ENCODE measurements around the gene DDIT4.

The DDIT4 gene

GRCh38 chr10:72315611-72316385 lies 42.1 kb downstream of the DDIT4 start:
- no peaks in the 10 kb centered on the region for H3K36me3 ChIP-seq (ENCODE audit: insufficient read depth, low read length)
- no peaks in the 10 kb centered on the region for H3K9me3 ChIP-seq (ENCODE audit: low read length)
- H2AFZ ChIP-seq (ENCODE audit: low read depth, low read length) = no peak overlapping the region
- peaks cover 19% of the 10 kb centered on the region for H3K4me1 ChIP-seq (ENCODE audit: insufficient read depth, low read length)
- no peaks in the 10 kb centered on the region for H3K27me3 ChIP-seq (ENCODE audit: insufficient read depth, low read length)
- no peak overlapping the region for H3K4me3 ChIP-seq (ENCODE audit: low read length)

GRCh38 chr10:72316386-72316700 lies 42.6 kb downstream of the DDIT4 start:
- no peaks in the 10 kb centered on the region for H3K36me3 ChIP-seq (ENCODE audit: insufficient read depth, low read length)

GRCh38 chr10:72316748-72317435 lies 43.2 kb downstream of the DDIT4 start:
- Histone ChIP-seq H2AFZ (ENCODE audit: low read depth, low read length) (no peak overlapping the region), H3K4me3 (ENCODE audit: low read length) (no peak overlapping the region), H3K27me3 (ENCODE audit: insufficient read depth, low read length) (no peaks in the 10 kb centered on the region), H3K9me3 (ENCODE audit: low read length) (no peaks in the 10 kb centered on the region), H3K4me1 (ENCODE audit: insufficient read depth, low read length) (peaks cover 28% of the 10 kb centered on the region), H3K36me3 (ENCODE audit: insufficient read depth, low read length) (no peaks in the 10 kb centered on the region)

More at GRCh38 chr10:72316386-72316700, 42.6 kb downstream of the DDIT4 start:
- H3K4me1 ChIP-seq (ENCODE audit: insufficient read depth, low read length) = peaks cover 24% of the 10 kb centered on the region
- no peak overlapping the region for H3K4me3 ChIP-seq (ENCODE audit: low read length)
- H2AFZ ChIP-seq (ENCODE audit: low read depth, low read length) = no peak overlapping the region
- H3K27me3 ChIP-seq (ENCODE audit: insufficient read depth, low read length) = no peaks in the 10 kb centered on the region
- H3K9me3 ChIP-seq (ENCODE audit: low read length) = no peaks in the 10 kb centered on the region

GRCh38 chr10:72318418-72319262 lies 44.9 kb downstream of the DDIT4 start:
- Histone ChIP-seq H3K36me3 (ENCODE audit: insufficient read depth, low read length) (no peaks in the 10 kb centered on the region), H3K4me1 (ENCODE audit: insufficient read depth, low read length) (peaks cover 32% of the 10 kb centered on the region), H3K27me3 (ENCODE audit: insufficient read depth, low read length) (no peaks in the 10 kb centered on the region), H3K4me3 (ENCODE audit: low read length) (no peak overlapping the region), H2AFZ (ENCODE audit: low read depth, low read length) (no peak overlapping the region), H3K9me3 (ENCODE audit: low read length) (no peaks in the 10 kb centered on the region)

- Histone ChIP-seq H2AFZ (ENCODE audit: low read depth, low read length) (no peak overlapping the region), H3K4me3 (ENCODE audit: low read length) (no peak overlapping the region), H3K36me3 (ENCODE audit: insufficient read depth, low read length) (no peaks in the 10 kb centered on the region), H3K9me3 (ENCODE audit: low read length) (no peaks in the 10 kb centered on the region), H3K4me1 (ENCODE audit: insufficient read depth, low read length) (peaks cover 32% of the 10 kb centered on the region), H3K27me3 (ENCODE audit: insufficient read depth, low read length) (no peaks in the 10 kb centered on the region)
These were observed 45.9 kb downstream of the DDIT4 start for GRCh38 chr10:72319416-72320254.

GRCh38 chr10:72320676-72321247 lies 47.0 kb downstream of the DDIT4 start:
- no peaks in the 10 kb centered on the region for H3K27me3 ChIP-seq (ENCODE audit: insufficient read depth, low read length)
- no peaks in the 10 kb centered on the region for H3K9me3 ChIP-seq (ENCODE audit: low read length)
- H3K4me1 ChIP-seq (ENCODE audit: insufficient read depth, low read length) = peaks cover 36% of the 10 kb centered on the region
- H3K36me3 ChIP-seq (ENCODE audit: insufficient read depth, low read length) = no peaks in the 10 kb centered on the region
- H2AFZ ChIP-seq (ENCODE audit: low read depth, low read length) = peak overlapping the region; percentile 53
- H3K4me3 ChIP-seq (ENCODE audit: low read length) = no peak overlapping the region

GRCh38 chr10:72321248-72322029 lies 47.7 kb downstream of the DDIT4 start:
- H3K36me3 ChIP-seq (ENCODE audit: insufficient read depth, low read length) = no peaks in the 10 kb centered on the region
- H3K27me3 ChIP-seq (ENCODE audit: insufficient read depth, low read length) = no peaks in the 10 kb centered on the region
- H3K4me3 ChIP-seq (ENCODE audit: low read length) = no peak overlapping the region
- H3K9me3 ChIP-seq (ENCODE audit: low read length) = no peaks in the 10 kb centered on the region
- H3K4me1 ChIP-seq (ENCODE audit: insufficient read depth, low read length) = peaks cover 34% of the 10 kb centered on the region
- H2AFZ ChIP-seq (ENCODE audit: low read depth, low read length) = no peak overlapping the region

- H3K27me3 ChIP-seq (ENCODE audit: insufficient read depth, low read length) = no peaks in the 10 kb centered on the region
- H2AFZ ChIP-seq (ENCODE audit: low read depth, low read length) = no peak overlapping the region
- H3K4me1 ChIP-seq (ENCODE audit: insufficient read depth, low read length) = peaks cover 34% of the 10 kb centered on the region
- no peaks in the 10 kb centered on the region for H3K36me3 ChIP-seq (ENCODE audit: insufficient read depth, low read length)
- H3K9me3 ChIP-seq (ENCODE audit: low read length) = no peaks in the 10 kb centered on the region
- H3K4me3 ChIP-seq (ENCODE audit: low read length) = no peak overlapping the region
These were observed 48.2 kb downstream of the DDIT4 start for GRCh38 chr10:72322030-72322279.

- Histone ChIP-seq H2AFZ (ENCODE audit: low read depth, low read length) (no peak overlapping the region), H3K36me3 (ENCODE audit: insufficient read depth, low read length) (no peaks in the 10 kb centered on the region), H3K27me3 (ENCODE audit: insufficient read depth, low read length) (no peaks in the 10 kb centered on the region), H3K4me1 (ENCODE audit: insufficient read depth, low read length) (peaks cover 34% of the 10 kb centered on the region), H3K9me3 (ENCODE audit: low read length) (no peaks in the 10 kb centered on the region), H3K4me3 (ENCODE audit: low read length) (no peak overlapping the region)
These were observed 48.7 kb downstream of the DDIT4 start for GRCh38 chr10:72322280-72323058.

- Histone ChIP-seq H3K36me3 (ENCODE audit: insufficient read depth, low read length) (no peaks in the 10 kb centered on the region), H3K27me3 (ENCODE audit: insufficient read depth, low read length) (no peaks in the 10 kb centered on the region), H3K4me1 (ENCODE audit: insufficient read depth, low read length) (peaks cover 40% of the 10 kb centered on the region), H3K9me3 (ENCODE audit: low read length) (no peaks in the 10 kb centered on the region), H3K4me3 (ENCODE audit: low read length) (no peak overlapping the region), H2AFZ (ENCODE audit: low read depth, low read length) (no peak overlapping the region)
These were observed 49.5 kb downstream of the DDIT4 start for GRCh38 chr10:72323108-72323749.

GRCh38 chr10:72323771-72324191 lies 50.1 kb downstream of the DDIT4 start:
- no peak overlapping the region for H3K4me3 ChIP-seq (ENCODE audit: low read length)
- no peak overlapping the region for H2AFZ ChIP-seq (ENCODE audit: low read depth, low read length)
- H3K36me3 ChIP-seq (ENCODE audit: insufficient read depth, low read length) = no peaks in the 10 kb centered on the region
- no peaks in the 10 kb centered on the region for H3K27me3 ChIP-seq (ENCODE audit: insufficient read depth, low read length)
- no peaks in the 10 kb centered on the region for H3K9me3 ChIP-seq (ENCODE audit: low read length)
- peaks cover 46% of the 10 kb centered on the region for H3K4me1 ChIP-seq (ENCODE audit: insufficient read depth, low read length)

All from neuron (in vitro differentiated cells).